Tibial nerve (tissue), 4 donors: ENCODE measurements around the gene SGPP2. TPM values are rescaled to one million over a fixed set of nuclear protein-coding genes. Genes with fewer than 3 reads are reported as not detected.

Source experiments
- DNase-seq, 2 donors: peaks; one replicate each; pipeline ENCODE4 v3.0.0-alpha.2; 2019; ENCODE audit warnings: low spot score in 2 of 2
- H3K27ac ChIP-seq, 4 donors: fragments of 200-600 bp; sonication (generic) in 3 of 4; one replicate each; pipeline ENCODE4 v1.5.1; 2017 to 2019; ENCODE audit warnings: mild to moderate bottlenecking in 1 of 4
- H3K27me3 ChIP-seq, 2 donors: fragments of 200-600 bp; sonication (generic) in 1 of 2; one replicate each; pipeline versions ENCODE4 v1.5.1 to v1.6.0; 2017 to 2019
- H3K36me3 ChIP-seq, 3 donors: fragments of 200-600 bp; sonication (generic); one replicate each; pipeline ENCODE4 v1.5.1; 2018 to 2019
- H3K4me1 ChIP-seq, 4 donors: fragments of 200-600 bp; sonication (generic) in 3 of 4; one replicate each; pipeline ENCODE4 v1.5.1; 2017 to 2019
- H3K4me3 ChIP-seq, 4 donors: fragments of 200-600 bp; sonication (generic) in 3 of 4; one replicate each; pipeline ENCODE4 v1.5.1; 2017 to 2019; ENCODE audit warnings: mild to moderate bottlenecking in 1 of 4, moderate library complexity in 1 of 4
- H3K9me3 ChIP-seq, 4 donors: fragments of 200-600 bp; sonication (generic) in 3 of 4; one replicate each; pipeline ENCODE4 v1.5.1; 2017 to 2019
- EP300 ChIP-seq, 2 donors: sonication (generic); formaldehyde crosslinking; IDR thresholded peaks; one replicate each; pipeline ENCODE4 v1.6.1; 2017; ENCODE audit warnings: antibody characterized with exemption in 2 of 2, mild to moderate bottlenecking in 1 of 2
- POLR2A ChIP-seq, 2 donors: fragments of 450-650 bp; IDR thresholded peaks; one replicate each; pipeline ENCODE4 v1.6.1; 2017; ENCODE audit warnings: antibody characterized with exemption in 2 of 2, mild to moderate bottlenecking in 2 of 2, moderate library complexity in 2 of 2
- WGBS, 2 donors: methylation state at CpG; one replicate each; pipeline ENCODE4 v1.1.5; 2018; 5-methylcytosine and 5-hydroxymethylcytosine counted together
- total RNA-seq, 4 donors: library from RNA; depleted of rRNA; stranded (reverse); fragments of >200 nt; gene quantifications; one replicate each; pipeline ENCODE4 v1.1.0, GENCODE V29; 2016
- TF ChIP-seq, protein P1 (sequence below), 5 experiments: fragments of 200-600 bp in 3 of 5; fragments of 450-650 bp in 2 of 5; sonication (generic) in 3 of 5; IDR thresholded peaks; one replicate each; pipeline ENCODE4 v1.5.1; 2016 to 2019; ENCODE audit warnings: antibody characterized with exemption in 5 of 5, mild to moderate bottlenecking in 3 of 5, moderate library complexity in 2 of 5

SGPP2 gene
- total RNA-seq, 4 donors from 2014 or later = not detected

DNA sequence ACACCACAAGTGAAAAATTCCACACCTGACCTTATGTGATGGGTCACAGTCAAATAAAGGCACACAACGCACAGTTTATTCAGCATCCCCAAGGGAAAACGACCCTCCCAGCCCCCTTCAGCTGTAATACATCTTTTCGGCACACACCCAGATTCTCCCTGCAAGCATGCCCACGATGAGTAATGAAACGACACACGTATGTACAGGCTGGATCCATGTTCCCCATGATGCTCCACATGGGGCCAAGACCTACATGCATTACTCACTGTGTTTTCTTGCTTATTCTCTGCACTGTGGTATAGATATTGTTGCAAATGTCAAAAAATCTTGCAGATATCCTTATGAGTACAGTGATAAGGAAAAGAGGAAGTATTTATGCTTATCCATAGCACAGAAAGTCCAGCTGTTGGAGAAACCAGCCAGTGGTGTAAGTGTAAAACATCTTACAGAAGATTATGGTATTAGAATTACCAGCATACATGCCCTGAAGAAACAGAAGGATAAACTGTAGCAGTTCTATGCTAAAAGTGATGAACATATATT lies 32.5 kb upstream of the SGPP2 start:
- no peak overlapping the region for H3K27ac ChIP-seq
- H3K36me3 ChIP-seq = no peaks in the 10 kb centered on the region
- DNase-seq = no peak
- TF ChIP-seq, protein P1, sequence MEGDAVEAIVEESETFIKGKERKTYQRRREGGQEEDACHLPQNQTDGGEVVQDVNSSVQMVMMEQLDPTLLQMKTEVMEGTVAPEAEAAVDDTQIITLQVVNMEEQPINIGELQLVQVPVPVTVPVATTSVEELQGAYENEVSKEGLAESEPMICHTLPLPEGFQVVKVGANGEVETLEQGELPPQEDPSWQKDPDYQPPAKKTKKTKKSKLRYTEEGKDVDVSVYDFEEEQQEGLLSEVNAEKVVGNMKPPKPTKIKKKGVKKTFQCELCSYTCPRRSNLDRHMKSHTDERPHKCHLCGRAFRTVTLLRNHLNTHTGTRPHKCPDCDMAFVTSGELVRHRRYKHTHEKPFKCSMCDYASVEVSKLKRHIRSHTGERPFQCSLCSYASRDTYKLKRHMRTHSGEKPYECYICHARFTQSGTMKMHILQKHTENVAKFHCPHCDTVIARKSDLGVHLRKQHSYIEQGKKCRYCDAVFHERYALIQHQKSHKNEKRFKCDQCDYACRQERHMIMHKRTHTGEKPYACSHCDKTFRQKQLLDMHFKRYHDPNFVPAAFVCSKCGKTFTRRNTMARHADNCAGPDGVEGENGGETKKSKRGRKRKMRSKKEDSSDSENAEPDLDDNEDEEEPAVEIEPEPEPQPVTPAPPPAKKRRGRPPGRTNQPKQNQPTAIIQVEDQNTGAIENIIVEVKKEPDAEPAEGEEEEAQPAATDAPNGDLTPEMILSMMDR (IDR thresholded peaks at IDR 0.05) = no peak
- TF ChIP-seq POLR2A (IDR thresholded peaks at IDR 0.05) = no peak
- TF ChIP-seq EP300 (IDR thresholded peaks at IDR 0.05) = no peak
- no peak overlapping the region for H3K4me3 ChIP-seq
- H3K9me3 ChIP-seq = peaks cover 0 to 4% (median 0%) of the 10 kb centered on the region in 4 donors
- no peaks in the 10 kb centered on the region for H3K27me3 ChIP-seq
- WGBS, 2 donors = 69 to 70% methylated on average over 6 of the region's 6 CpGs
- H3K4me1 ChIP-seq = no peaks in the 10 kb centered on the region

DNA sequence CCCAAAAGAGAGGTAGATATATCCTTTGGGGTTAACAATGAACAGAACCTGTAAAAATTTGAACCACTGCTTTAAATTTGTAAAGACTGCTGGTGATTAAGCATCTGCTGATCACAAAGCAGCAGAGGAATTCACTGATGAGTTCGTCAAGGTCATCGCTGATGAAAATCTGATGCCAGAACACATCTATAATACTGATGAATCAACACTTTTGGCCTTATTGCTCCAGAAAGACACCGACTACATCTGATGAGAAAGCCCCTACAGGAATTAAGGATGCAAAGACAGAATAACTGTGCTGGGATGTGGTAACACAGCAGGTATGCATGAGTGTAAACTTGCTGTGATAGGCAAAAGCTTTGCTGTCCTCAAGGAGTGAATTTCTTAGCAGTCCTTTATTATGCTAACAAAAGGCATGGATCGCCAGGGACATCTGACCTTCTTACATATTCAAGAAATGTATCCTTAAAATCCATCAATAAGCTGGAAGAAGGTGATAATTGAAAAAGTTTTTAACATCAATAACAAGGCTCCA lies 30.5 kb upstream of the SGPP2 start:
- H3K27ac ChIP-seq = no peak overlapping the region
- TF ChIP-seq POLR2A (IDR thresholded peaks at IDR 0.05) (no peak), EP300 (IDR thresholded peaks at IDR 0.05) (no peak)
- no peak overlapping the region for H3K4me3 ChIP-seq
- H3K36me3 ChIP-seq = no peaks in the 10 kb centered on the region
- no peak for DNase-seq
- WGBS, 2 donors = 56 to 72% methylated on average over 4 of the region's 4 CpGs
- H3K4me1 ChIP-seq = no peaks in the 10 kb centered on the region
- peaks cover 0 to 4% (median 0%) of the 10 kb centered on the region in 4 donors for H3K9me3 ChIP-seq
- H3K27me3 ChIP-seq = no peaks in the 10 kb centered on the region

DNA sequence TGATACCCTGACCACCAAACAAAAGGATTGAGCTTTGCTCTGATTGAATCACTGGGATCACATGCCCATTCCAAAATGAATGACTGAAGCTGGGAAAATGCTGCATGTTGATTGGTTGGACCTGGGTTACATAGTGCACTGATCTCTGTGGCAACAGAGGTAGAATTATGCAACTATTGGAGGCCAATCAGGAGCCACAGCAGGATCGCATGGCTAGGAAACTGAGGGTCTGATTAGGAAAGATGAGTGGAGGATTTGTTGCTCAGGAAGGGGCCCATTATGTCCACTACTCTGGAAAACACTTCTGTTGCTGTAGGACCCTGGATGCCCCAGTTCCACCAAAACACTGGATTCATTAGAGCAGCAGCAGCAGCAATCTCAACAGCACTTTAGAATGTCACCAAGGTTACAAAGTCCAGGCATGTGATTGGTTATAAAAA lies 25.9 kb upstream of the SGPP2 start:
- 52 to 92% methylated on average over 1 of the region's 1 CpG for WGBS, 2 donors
- no peaks in the 10 kb centered on the region for H3K36me3 ChIP-seq
- H3K9me3 ChIP-seq = peaks cover 0 to 4% (median 0%) of the 10 kb centered on the region in 4 donors
- DNase-seq = no peak
- TF ChIP-seq, protein P1 (IDR thresholded peaks at IDR 0.05) = no peak
- TF ChIP-seq POLR2A (IDR thresholded peaks at IDR 0.05) (no peak), EP300 (IDR thresholded peaks at IDR 0.05) (no peak)
- no peak overlapping the region for H3K4me3 ChIP-seq
- H3K27me3 ChIP-seq = no peaks in the 10 kb centered on the region
- H3K4me1 ChIP-seq = no peaks in the 10 kb centered on the region
- H3K27ac ChIP-seq = no peak overlapping the region

DNA sequence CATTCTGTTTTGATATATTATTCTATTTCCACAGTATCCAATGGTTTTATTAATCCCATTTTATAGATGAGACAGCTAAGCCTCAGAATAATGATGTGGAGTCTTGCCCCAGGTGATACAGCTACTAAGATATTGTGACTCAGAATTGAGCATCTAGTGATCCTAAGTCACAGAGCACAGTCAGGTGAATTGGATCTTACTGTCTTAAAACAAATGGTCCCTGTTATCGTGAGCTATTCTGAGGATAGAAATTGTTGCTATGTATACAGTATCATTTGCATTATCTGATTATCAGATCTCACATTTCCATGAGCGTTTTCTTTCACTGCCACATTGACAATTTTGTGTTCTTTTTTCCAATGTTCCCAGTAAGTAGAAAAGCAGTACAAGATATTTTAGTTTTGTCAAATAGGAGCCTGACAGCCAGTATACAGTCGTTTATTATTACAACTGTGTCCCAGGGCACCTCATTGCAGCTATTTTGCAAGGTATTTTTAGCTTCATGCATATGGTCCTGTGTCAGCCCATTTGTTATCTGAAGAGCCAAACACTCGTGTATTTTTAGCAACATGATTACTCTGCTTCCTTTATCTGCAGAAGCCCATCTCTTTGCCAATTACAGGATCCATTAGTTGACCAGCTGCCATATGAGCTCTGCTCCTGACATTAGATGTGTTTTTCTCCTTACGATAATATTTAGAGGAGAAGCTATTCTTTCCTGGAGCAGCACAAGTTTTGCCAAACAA lies 25.1 kb upstream of the SGPP2 start:
- no peaks in the 10 kb centered on the region for H3K27me3 ChIP-seq
- H3K4me1 ChIP-seq = no peaks in the 10 kb centered on the region
- TF ChIP-seq, protein P1 (IDR thresholded peaks at IDR 0.05) = no peak
- TF ChIP-seq EP300 (IDR thresholded peaks at IDR 0.05) (no peak), POLR2A (IDR thresholded peaks at IDR 0.05) (no peak)
- WGBS, 2 donors = 48 to 52% methylated on average over 5 of the region's 5 CpGs
- H3K9me3 ChIP-seq = peaks cover 0 to 4% (median 0%) of the 10 kb centered on the region in 4 donors
- H3K4me3 ChIP-seq = no peak overlapping the region
- no peaks in the 10 kb centered on the region for H3K36me3 ChIP-seq
- H3K27ac ChIP-seq = no peak overlapping the region
- DNase-seq = no peak

DNA sequence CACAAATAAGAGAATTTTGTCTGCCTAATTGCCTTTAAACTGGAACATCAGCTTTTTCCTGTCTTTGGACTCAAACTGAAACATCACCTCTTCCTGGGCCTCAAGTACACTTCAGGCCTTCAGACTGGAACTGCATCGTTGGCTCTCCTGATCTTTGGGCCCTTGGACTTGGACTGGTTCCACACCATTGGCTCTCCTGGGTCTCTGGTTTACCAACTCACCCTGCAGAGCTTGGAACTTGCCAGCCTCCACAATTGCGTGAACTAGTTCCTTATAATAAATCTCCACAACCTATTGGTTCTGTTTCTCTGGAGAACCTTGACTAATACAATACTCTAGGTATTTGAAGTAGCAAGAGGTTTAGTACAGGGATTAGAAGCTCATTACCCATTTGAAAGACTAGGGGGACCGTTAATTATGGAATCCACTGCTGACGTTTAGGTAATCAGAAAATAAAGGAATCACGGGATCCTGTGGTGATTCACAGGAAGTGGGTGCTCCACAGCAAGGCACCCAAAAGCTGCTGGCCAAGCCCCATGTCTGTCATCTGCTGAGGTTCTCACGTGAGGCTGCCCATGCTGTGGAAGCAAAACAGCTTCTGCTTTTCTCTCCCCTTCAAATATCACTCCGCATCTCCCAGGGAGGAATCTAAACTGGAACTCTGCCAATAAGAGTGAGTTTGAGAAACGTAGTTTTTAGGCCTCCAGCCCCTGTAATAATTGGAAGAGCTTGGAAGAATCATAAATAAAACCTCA lies 20.0 kb upstream of the SGPP2 start:
- H3K27ac ChIP-seq = no peak overlapping the region
- peak in 1 of 2 donors; percentile 50 for DNase-seq
- no peaks in the 10 kb centered on the region for H3K27me3 ChIP-seq
- TF ChIP-seq POLR2A (IDR thresholded peaks at IDR 0.05) (no peak), EP300 (IDR thresholded peaks at IDR 0.05) (peak; percentile 26 to 52)
- TF ChIP-seq, protein P1 (IDR thresholded peaks at IDR 0.05) = no peak
- no peak overlapping the region for H3K4me3 ChIP-seq
- WGBS, 2 donors = 52 to 66% methylated on average over 8 of the region's 8 CpGs
- no peaks in the 10 kb centered on the region for H3K4me1 ChIP-seq
- no peaks in the 10 kb centered on the region for H3K36me3 ChIP-seq
- H3K9me3 ChIP-seq = no peaks in the 10 kb centered on the region
